HEK293 (cell line): ENCODE results near the gene ABCC3.

Experiments
- CTCF ChIA-PET: fragments of 350-600 bp; formaldehyde crosslinking; extraction: SDS; loops from one replicate; lab custom pipeline; 2021; ENCODE audit warnings: antibody characterized with exemption; lab: Yijun Ruan, JAX
- POLR2A ChIA-PET: fragments of 300-600 bp; formaldehyde crosslinking; extraction: SDS; loops from one replicate; lab custom pipeline; 2020; ENCODE audit warnings: antibody characterized with exemption, inconsistent platforms; lab: Yijun Ruan, JAX
- H3K27ac ChIP-seq: fragments of 200-500 bp; sonication (Bioruptor generic); 2 replicates; pipeline ENCODE4 v1.5.1; 2014; ENCODE audit warnings: low read depth, low read length, control low read depth, inconsistent platforms; ENCODE audit errors: extremely low read depth
- H3K36me3 ChIP-seq, 2 experiments: fragments of 200-500 bp in 1 of 2; sonication (Bioruptor generic) in 1 of 2; 1 replicate in 1 of 2; 2 replicates in 1 of 2; pipeline ENCODE4 v1.5.1; 2014 to 2017; ENCODE audit warnings: inconsistent platforms in 2 of 2, low read length in 2 of 2; ENCODE audit not compliant: control insufficient read depth in 2 of 2, insufficient read depth in 1 of 2
- H3K4me1 ChIP-seq: fragments of 200-500 bp; sonication (Bioruptor generic); 2 replicates; pipeline ENCODE4 v1.5.1; 2014; ENCODE audit warnings: mild to moderate bottlenecking, low read length, inconsistent platforms; ENCODE audit not compliant: control insufficient read depth, insufficient read depth
- H3K4me3 ChIP-seq: 2 replicates; pipeline ENCODE4 v1.5.1; 2011; ENCODE audit warnings: low read depth, mild to moderate bottlenecking, control low read depth, low read length, moderate library complexity
- H3K9me3 ChIP-seq: fragments of 200-500 bp; sonication (Bioruptor generic); 2 replicates; pipeline ENCODE4 v1.5.1; 2014; ENCODE audit warnings: low read depth, low read length, inconsistent platforms; ENCODE audit not compliant: control insufficient read depth, insufficient read depth
- GLI2 ChIP-seq: fragments of 450-650 bp; formaldehyde crosslinking; IDR thresholded peaks from 2 replicates; pipeline ENCODE4; 2017; ENCODE audit warnings: missing biosample characterization, missing genetic modification characterization, low read depth, borderline replicate concordance
- MEIS1 ChIP-seq: sonication (generic); formaldehyde crosslinking; IDR thresholded peaks from 2 replicates; pipeline ENCODE4 v1.8.1; 2022; ENCODE audit warnings: missing genetic modification reagents, mild to moderate bottlenecking, borderline replicate concordance
- WT1 ChIP-seq: fragments of 450-650 bp; formaldehyde crosslinking; IDR thresholded peaks from 2 replicates; pipeline ENCODE4 v1.5.1; 2016; ENCODE audit warnings: missing biosample characterization, missing genetic modification characterization
- ZBTB1 ChIP-seq: fragments of 450-650 bp; formaldehyde crosslinking; IDR thresholded peaks from 2 replicates; pipeline ENCODE4 v1.5.1; 2016; ENCODE audit warnings: missing biosample characterization, missing genetic modification characterization
- ZFP37 ChIP-seq: fragments of 450-650 bp; formaldehyde crosslinking; IDR thresholded peaks from 2 replicates; pipeline ENCODE4 v1.5.1; 2016; ENCODE audit warnings: missing biosample characterization, missing genetic modification characterization
- ZFP41 ChIP-seq: fragments of 450-650 bp; formaldehyde crosslinking; IDR thresholded peaks from 2 replicates; pipeline ENCODE4 v1.5.1; 2016; ENCODE audit warnings: missing biosample characterization, missing genetic modification characterization, borderline replicate concordance
- ZNF175 ChIP-seq: fragments of 450-650 bp; formaldehyde crosslinking; IDR thresholded peaks from 2 replicates; pipeline ENCODE4 v1.5.1; 2016; ENCODE audit warnings: missing biosample characterization, missing genetic modification characterization
- ZNF23 ChIP-seq: fragments of 450-650 bp; formaldehyde crosslinking; IDR thresholded peaks from 2 replicates; pipeline ENCODE4 v1.5.1; 2016; ENCODE audit warnings: missing biosample characterization, missing genetic modification characterization, borderline replicate concordance
- ZNF266 ChIP-seq: fragments of 450-650 bp; formaldehyde crosslinking; IDR thresholded peaks from 2 replicates; pipeline ENCODE4 v1.5.1; 2016; ENCODE audit warnings: missing biosample characterization, missing genetic modification characterization, low read depth
- ZNF341 ChIP-seq: fragments of 450-650 bp; formaldehyde crosslinking; IDR thresholded peaks from 2 replicates; pipeline ENCODE4; 2016; ENCODE audit warnings: low read depth, missing biosample characterization, missing genetic modification characterization
- ZNF37A ChIP-seq: fragments of 450-650 bp; IDR thresholded peaks from 2 replicates; pipeline ENCODE4 v1.5.1; 2018; ENCODE audit warnings: missing biosample characterization, missing genetic modification characterization
- ZNF391 ChIP-seq: fragments of 450-650 bp; formaldehyde crosslinking; IDR thresholded peaks from 2 replicates; pipeline ENCODE4 v1.5.1; 2016; ENCODE audit warnings: low read depth, missing biosample characterization, missing genetic modification characterization, borderline replicate concordance
- ZNF416 ChIP-seq: fragments of 450-650 bp; formaldehyde crosslinking; IDR thresholded peaks from 2 replicates; pipeline ENCODE4 v1.5.1; 2016; ENCODE audit warnings: missing biosample characterization, missing genetic modification characterization
- ZNF423 ChIP-seq: fragments of 450-650 bp; formaldehyde crosslinking; IDR thresholded peaks from 2 replicates; pipeline ENCODE4 v1.5.1; 2016; ENCODE audit warnings: missing biosample characterization, missing genetic modification characterization
- ZNF529 ChIP-seq: fragments of 450-650 bp; formaldehyde crosslinking; IDR thresholded peaks from 2 replicates; pipeline ENCODE4 v1.5.1; 2017; ENCODE audit warnings: missing genetic modification characterization, missing biosample characterization; ENCODE audit not compliant: insufficient replicate concordance
- ZNF555 ChIP-seq: fragments of 450-650 bp; formaldehyde crosslinking; conservative IDR thresholded peaks from 2 replicates; pipeline ENCODE4 v1.5.1; 2017; ENCODE audit warnings: missing biosample characterization, mild to moderate bottlenecking, missing genetic modification characterization, inconsistent platforms
- ZNF654 ChIP-seq: fragments of 450-650 bp; formaldehyde crosslinking; IDR thresholded peaks from 2 replicates; pipeline ENCODE4 v1.5.1; 2016; ENCODE audit warnings: low read depth, missing biosample characterization, missing genetic modification characterization
- ZNF830 ChIP-seq: fragments of 450-650 bp; IDR thresholded peaks from 2 replicates; pipeline ENCODE4 v1.5.0; 2018; ENCODE audit warnings: missing biosample characterization, missing genetic modification characterization, low read depth, mild to moderate bottlenecking, moderate library complexity
- TF ChIP-seq, protein P1 (sequence below): fragments of 450-650 bp; formaldehyde crosslinking; IDR thresholded peaks from 2 replicates; pipeline ENCODE4 v1.5.1; 2017; ENCODE audit warnings: missing biosample characterization, missing genetic modification characterization
- TF ChIP-seq, protein P2 (sequence below): fragments of 450-650 bp; formaldehyde crosslinking; IDR thresholded peaks from 2 replicates; pipeline ENCODE4 v1.5.1; 2016; ENCODE audit warnings: missing biosample characterization, missing genetic modification characterization
- TF ChIP-seq, protein P3 (sequence below): fragments of 450-650 bp; formaldehyde crosslinking; IDR thresholded peaks from 2 replicates; pipeline ENCODE4 v1.5.1; 2016; ENCODE audit warnings: missing biosample characterization, missing genetic modification characterization, low read depth
- TF ChIP-seq, protein P4 (sequence below): fragments of 450-650 bp; formaldehyde crosslinking; optimal IDR thresholded peaks from 2 replicates; pipeline ENCODE3; 2016; ENCODE audit warnings: missing biosample characterization, mild to moderate bottlenecking, missing genetic modification characterization

ABCC3 gene

DNA sequence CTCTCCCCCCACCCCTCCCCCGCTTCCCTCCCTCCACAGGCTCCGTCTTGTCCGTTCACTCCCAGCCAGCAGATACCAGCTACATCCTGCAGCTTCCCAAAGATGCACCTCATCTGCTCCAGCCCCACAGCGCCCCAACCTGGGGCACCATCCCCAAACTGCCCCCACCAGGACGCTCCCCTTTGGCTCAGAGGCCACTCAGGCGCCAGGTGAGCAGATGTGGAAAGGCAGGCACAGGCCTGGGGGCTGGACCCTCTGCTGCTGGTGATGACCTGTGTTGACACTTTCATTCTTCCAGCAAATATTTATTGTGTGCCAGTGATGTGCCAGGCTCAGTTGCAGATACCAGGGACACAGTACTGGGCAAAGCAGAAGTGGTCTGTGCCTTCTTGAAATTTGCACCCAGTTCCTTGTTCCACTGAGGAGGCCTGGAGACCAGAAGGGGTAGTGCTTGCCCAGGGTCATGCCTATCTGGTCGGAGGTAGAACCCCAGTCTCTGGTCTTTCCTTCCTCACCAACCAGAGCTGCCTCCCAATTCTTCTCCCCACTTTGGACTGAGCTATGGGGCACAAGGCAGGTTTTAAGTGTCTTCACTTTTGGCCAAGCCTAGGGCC lies 10.3 kb upstream of the ABCC3 start:
- no peak overlapping the region for H3K4me3 ChIP-seq
- H3K9me3 ChIP-seq = no peaks in the 10 kb centered on the region
- ChIA-PET CTCF (interaction anchor here (0.6 to 9.7 kb wide), 15 partner anchors 9 to 141 kb away, joined by 3 to 231 read pairs (median 6); partner anchors contain the start of gene SPATA20), POLR2A (interaction anchor here (0.5 to 0.9 kb wide), 4 partner anchors 69 to 242 kb away, joined by 3 to 5 read pairs (median 4); partner anchors contain the start of gene TOB1)
- TF ChIP-seq ZNF423 (no peak), ZNF266 (tag by site-specific recombination) (no peak), ZBTB1 (tag by site-specific recombination) (no peak), ZNF416 (tag by site-specific recombination) (no peak), GLI2 (tag by site-specific recombination) (no peak), ZNF175 (tag by site-specific recombination) (no peak), ZNF529 (no peak), ZFP37 (tag by site-specific recombination) (no peak), ZNF391 (tag by site-specific recombination) (no peak), WT1 (tag by site-specific recombination) (no peak), ZNF654 (tag by site-specific recombination) (no peak), ZNF341 (tag by site-specific recombination) (no peak)
- TF ChIP-seq, protein P1, sequence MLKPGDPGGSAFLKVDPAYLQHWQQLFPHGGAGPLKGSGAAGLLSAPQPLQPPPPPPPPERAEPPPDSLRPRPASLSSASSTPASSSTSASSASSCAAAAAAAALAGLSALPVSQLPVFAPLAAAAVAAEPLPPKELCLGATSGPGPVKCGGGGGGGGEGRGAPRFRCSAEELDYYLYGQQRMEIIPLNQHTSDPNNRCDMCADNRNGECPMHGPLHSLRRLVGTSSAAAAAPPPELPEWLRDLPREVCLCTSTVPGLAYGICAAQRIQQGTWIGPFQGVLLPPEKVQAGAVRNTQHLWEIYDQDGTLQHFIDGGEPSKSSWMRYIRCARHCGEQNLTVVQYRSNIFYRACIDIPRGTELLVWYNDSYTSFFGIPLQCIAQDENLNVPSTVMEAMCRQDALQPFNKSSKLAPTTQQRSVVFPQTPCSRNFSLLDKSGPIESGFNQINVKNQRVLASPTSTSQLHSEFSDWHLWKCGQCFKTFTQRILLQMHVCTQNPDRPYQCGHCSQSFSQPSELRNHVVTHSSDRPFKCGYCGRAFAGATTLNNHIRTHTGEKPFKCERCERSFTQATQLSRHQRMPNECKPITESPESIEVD (tag by site-specific recombination) = no peak
- TF ChIP-seq, protein P2, sequence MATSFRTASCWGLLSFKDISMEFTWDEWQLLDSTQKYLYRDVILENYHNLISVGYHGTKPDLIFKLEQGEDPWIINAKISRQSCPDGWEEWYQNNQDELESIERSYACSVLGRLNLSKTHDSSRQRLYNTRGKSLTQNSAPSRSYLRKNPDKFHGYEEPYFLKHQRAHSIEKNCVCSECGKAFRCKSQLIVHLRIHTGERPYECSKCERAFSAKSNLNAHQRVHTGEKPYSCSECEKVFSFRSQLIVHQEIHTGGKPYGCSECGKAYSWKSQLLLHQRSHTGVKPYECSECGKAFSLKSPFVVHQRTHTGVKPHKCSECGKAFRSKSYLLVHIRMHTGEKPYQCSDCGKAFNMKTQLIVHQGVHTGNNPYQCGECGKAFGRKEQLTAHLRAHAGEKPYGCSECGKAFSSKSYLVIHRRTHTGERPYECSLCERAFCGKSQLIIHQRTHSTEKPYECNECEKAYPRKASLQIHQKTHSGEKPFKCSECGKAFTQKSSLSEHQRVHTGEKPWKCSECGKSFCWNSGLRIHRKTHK = no peak
- H3K4me1 ChIP-seq = no peaks in the 10 kb centered on the region; the same call in 1 of the 2 replicates
- no peaks in the 10 kb centered on the region for H3K36me3 ChIP-seq
- no peak overlapping the region for H3K27ac ChIP-seq

DNA sequence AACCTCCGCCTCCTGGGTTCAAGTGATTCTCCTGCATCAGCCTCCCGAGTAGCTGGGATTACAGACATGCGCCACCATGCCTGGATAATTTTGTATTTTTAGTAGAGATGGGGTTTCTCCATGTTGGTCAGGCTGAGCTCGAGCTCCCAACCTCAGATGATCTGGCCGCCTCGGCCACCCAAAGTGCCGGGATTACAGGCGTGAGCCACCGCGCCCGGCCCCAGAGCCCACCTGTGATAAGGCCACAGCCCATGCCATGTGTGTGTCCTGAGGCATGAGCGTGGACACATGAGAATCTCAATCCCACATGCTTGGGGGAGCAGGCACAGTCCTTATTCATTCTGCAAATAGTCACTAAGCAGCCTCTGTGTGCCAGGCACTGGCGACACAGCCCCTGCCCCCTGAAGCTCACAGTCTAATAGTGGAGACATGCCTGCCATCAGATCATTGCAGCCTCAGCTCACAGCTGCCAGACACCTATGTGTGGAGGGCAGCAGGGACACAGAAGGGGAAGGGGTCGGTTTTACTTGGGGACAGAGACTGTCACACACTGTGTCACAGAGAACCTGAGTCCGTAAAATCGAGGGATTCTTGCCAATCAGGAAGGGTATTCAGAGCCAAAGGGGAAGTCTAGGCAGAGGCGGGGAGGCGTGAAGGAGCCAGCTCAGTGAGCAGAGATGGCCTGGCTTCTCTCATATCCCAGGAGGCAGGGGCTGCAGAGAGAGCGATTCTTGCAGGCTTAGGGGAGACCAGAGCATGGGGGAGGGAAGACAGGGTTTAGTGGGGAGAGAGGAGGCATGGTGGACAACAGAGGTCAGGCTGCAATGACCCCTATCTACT lies 9.4 kb upstream of the ABCC3 start:
- Histone ChIP-seq H3K9me3 (no peaks in the 10 kb centered on the region), H3K36me3 (no peaks in the 10 kb centered on the region), H3K4me3 (no peak overlapping the region), H3K27ac (no peak overlapping the region), H3K4me1 (no peaks in the 10 kb centered on the region; the same call in 1 of the 2 replicates)
- POLR2A ChIA-PET = interaction anchor here (0.7 to 1.2 kb wide), 4 partner anchors 64 to 76 kb away, joined by 3 to 5 read pairs (median 4); partner anchors contain the start of gene CACNA1G
- CTCF ChIA-PET = interaction anchor here (0.6 to 9.7 kb wide), 34 partner anchors 8 to 321 kb away, joined by 3 to 231 read pairs (median 6); partner anchors contain the start of genes CACNA1G, LUC7L3 and SPATA20
- TF ChIP-seq, protein P3, sequence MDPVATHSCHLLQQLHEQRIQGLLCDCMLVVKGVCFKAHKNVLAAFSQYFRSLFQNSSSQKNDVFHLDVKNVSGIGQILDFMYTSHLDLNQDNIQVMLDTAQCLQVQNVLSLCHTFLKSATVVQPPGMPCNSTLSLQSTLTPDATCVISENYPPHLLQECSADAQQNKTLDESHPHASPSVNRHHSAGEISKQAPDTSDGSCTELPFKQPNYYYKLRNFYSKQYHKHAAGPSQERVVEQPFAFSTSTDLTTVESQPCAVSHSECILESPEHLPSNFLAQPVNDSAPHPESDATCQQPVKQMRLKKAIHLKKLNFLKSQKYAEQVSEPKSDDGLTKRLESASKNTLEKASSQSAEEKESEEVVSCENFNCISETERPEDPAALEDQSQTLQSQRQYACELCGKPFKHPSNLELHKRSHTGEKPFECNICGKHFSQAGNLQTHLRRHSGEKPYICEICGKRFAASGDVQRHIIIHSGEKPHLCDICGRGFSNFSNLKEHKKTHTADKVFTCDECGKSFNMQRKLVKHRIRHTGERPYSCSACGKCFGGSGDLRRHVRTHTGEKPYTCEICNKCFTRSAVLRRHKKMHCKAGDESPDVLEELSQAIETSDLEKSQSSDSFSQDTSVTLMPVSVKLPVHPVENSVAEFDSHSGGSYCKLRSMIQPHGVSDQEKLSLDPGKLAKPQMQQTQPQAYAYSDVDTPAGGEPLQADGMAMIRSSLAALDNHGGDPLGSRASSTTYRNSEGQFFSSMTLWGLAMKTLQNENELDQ (tag by site-specific recombination) = no peak
- TF ChIP-seq ZFP41 (tag by site-specific recombination) (no peak), ZNF37A (tag by site-specific recombination) (no peak), ZNF555 (tag by site-specific recombination) (no peak), ZNF23 (tag by site-specific recombination) (no peak), MEIS1 (CRISPR knock-in tag) (no peak), ZNF830 (tag by site-specific recombination) (no peak)
- TF ChIP-seq, protein P4, sequence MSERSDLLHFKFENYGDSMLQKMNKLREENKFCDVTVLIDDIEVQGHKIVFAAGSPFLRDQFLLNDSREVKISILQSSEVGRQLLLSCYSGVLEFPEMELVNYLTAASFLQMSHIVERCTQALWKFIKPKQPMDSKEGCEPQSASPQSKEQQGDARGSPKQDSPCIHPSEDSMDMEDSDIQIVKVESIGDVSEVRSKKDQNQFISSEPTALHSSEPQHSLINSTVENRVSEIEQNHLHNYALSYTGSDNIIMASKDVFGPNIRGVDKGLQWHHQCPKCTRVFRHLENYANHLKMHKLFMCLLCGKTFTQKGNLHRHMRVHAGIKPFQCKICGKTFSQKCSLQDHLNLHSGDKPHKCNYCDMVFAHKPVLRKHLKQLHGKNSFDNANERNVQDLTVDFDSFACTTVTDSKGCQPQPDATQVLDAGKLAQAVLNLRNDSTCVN = no peak
